Memory B cell (primary cell): ENCODE measurements around the gene KCNAB1.
"Not testable (repeated sequence)": the region's sequence is repeated elsewhere in the genome, so short reads cannot be mapped to it uniquely, and the experiment has no call there.

Source experiments
- ATAC-seq: fragments of 150-1000 bp; cut with Tn5 transposase; 2 replicates; pipeline ENCODE4 v1.10.0; 2021; ENCODE audit warnings: low read depth, mild to moderate bottlenecking, moderate library complexity
- DNase-seq, 2 donors: peaks; one replicate each; pipeline ENCODE4 v3.0.0; 2022; ENCODE audit warnings: low spot score in 2 of 2
- H3K27ac Mint-ChIP-seq: one replicate; pipeline ENCODE4 v1.8.0; 2022; ENCODE audit warnings: mild to moderate bottlenecking, moderate library complexity, mixed read lengths
- H3K27me3 Mint-ChIP-seq: one replicate; pipeline ENCODE4 v1.8.0; 2022; ENCODE audit warnings: mixed read lengths
- H3K36me3 Mint-ChIP-seq: one replicate; pipeline ENCODE4 v1.8.0; 2022; ENCODE audit warnings: mild to moderate bottlenecking, mixed read lengths
- H3K4me1 Mint-ChIP-seq: one replicate; pipeline ENCODE4 v1.8.0; 2022; ENCODE audit warnings: mixed read lengths
- H3K4me3 Mint-ChIP-seq: one replicate; pipeline ENCODE4 v1.8.0; 2022; ENCODE audit warnings: mild to moderate bottlenecking, moderate library complexity, mixed read lengths
- H3K9me3 Mint-ChIP-seq: one replicate; pipeline ENCODE4 v1.8.0; 2022; ENCODE audit warnings: mixed read lengths

KCNAB1 gene

GRCh38 chr3:156260331-156260730 is 140.0 kb downstream of the KCNAB1 start:
- Mint-ChIP-seq H3K27ac (no peak overlapping the region), H3K27me3 (peaks cover 10% of the 10 kb centered on the region)
- ATAC-seq = no peak

GRCh38 chr3:156264771-156265170 is 144.4 kb downstream of the KCNAB1 start:
- DNase-seq (no peak), ATAC-seq (no peak)
- no peaks in the 10 kb centered on the region for H3K36me3 Mint-ChIP-seq
- H3K9me3 Mint-ChIP-seq = no peaks in the 10 kb centered on the region
- no peak overlapping the region for H3K4me3 Mint-ChIP-seq
- H3K27me3 Mint-ChIP-seq = peaks cover 12% of the 10 kb centered on the region
- no peak overlapping the region for H3K27ac Mint-ChIP-seq
- H3K4me1 Mint-ChIP-seq = no peaks in the 10 kb centered on the region

More at GRCh38 chr3:156260331-156260730, 140.0 kb downstream of the KCNAB1 start:
- no peak overlapping the region for H3K4me3 Mint-ChIP-seq
- H3K9me3 Mint-ChIP-seq = no peaks in the 10 kb centered on the region
- H3K36me3 Mint-ChIP-seq = no peaks in the 10 kb centered on the region
- DNase-seq = no peak
- no peaks in the 10 kb centered on the region for H3K4me1 Mint-ChIP-seq

GRCh38 chr3:156271508-156271907 is 151.1 kb downstream of the KCNAB1 start:
- DNase-seq (no peak), ATAC-seq (no peak)
- no peak overlapping the region for H3K27ac Mint-ChIP-seq
- no peaks in the 10 kb centered on the region for H3K4me1 Mint-ChIP-seq
- H3K9me3 Mint-ChIP-seq = peaks cover 7% of the 10 kb centered on the region
- H3K36me3 Mint-ChIP-seq = peaks cover 1% of the 10 kb centered on the region
- peaks cover 10% of the 10 kb centered on the region for H3K27me3 Mint-ChIP-seq
- H3K4me3 Mint-ChIP-seq = no peak overlapping the region

GRCh38 chr3:156271995-156272719 is 151.8 kb downstream of the KCNAB1 start:
- no peak for ATAC-seq
- H3K4me1 Mint-ChIP-seq = no peaks in the 10 kb centered on the region
- DNase-seq = no peak
- H3K27ac Mint-ChIP-seq = no peak overlapping the region
- H3K27me3 Mint-ChIP-seq = peaks cover 11% of the 10 kb centered on the region
- H3K9me3 Mint-ChIP-seq = peaks cover 7% of the 10 kb centered on the region
- no peak overlapping the region for H3K4me3 Mint-ChIP-seq
- H3K36me3 Mint-ChIP-seq = peaks cover 1% of the 10 kb centered on the region

GRCh38 chr3:156273111-156273694 is 152.8 kb downstream of the KCNAB1 start:
- no peak for ATAC-seq
- Mint-ChIP-seq H3K36me3 (peaks cover 1% of the 10 kb centered on the region), H3K27ac (no peak overlapping the region), H3K4me1 (no peaks in the 10 kb centered on the region), H3K9me3 (peaks cover 7% of the 10 kb centered on the region), H3K4me3 (no peak overlapping the region), H3K27me3 (peaks cover 8% of the 10 kb centered on the region)
- DNase-seq = no peak

GRCh38 chr3:156274791-156275190 is 154.4 kb downstream of the KCNAB1 start:
- peaks cover 7% of the 10 kb centered on the region for H3K9me3 Mint-ChIP-seq
- no peak overlapping the region for H3K4me3 Mint-ChIP-seq
- H3K36me3 Mint-ChIP-seq = peaks cover 1% of the 10 kb centered on the region
- ATAC-seq (no peak), DNase-seq (no peak)
- H3K4me1 Mint-ChIP-seq = no peaks in the 10 kb centered on the region
- no peak overlapping the region for H3K27ac Mint-ChIP-seq
- H3K27me3 Mint-ChIP-seq = peaks cover 8% of the 10 kb centered on the region

- H3K9me3 Mint-ChIP-seq, H3K4me3 Mint-ChIP-seq, ATAC-seq, DNase-seq, H3K36me3 Mint-ChIP-seq, H3K27ac Mint-ChIP-seq, H3K4me1 Mint-ChIP-seq: not testable (repeated sequence)
- H3K27me3 Mint-ChIP-seq = peaks cover 13% of the 10 kb centered on the region
Observed at GRCh38 chr3:156284637-156285036, 164.3 kb downstream of the KCNAB1 start.

- Mint-ChIP-seq H3K27ac (no peak overlapping the region), H3K36me3 (no peaks in the 10 kb centered on the region), H3K4me3 (no peak overlapping the region), H3K4me1 (no peaks in the 10 kb centered on the region), H3K9me3 (peaks cover 1% of the 10 kb centered on the region), H3K27me3 (peaks cover 19% of the 10 kb centered on the region)
- ATAC-seq (no peak), DNase-seq (no peak)
Observed at GRCh38 chr3:156285626-156286025, 165.2 kb downstream of the KCNAB1 start.

- H3K9me3 Mint-ChIP-seq = no peaks in the 10 kb centered on the region
- H3K36me3 Mint-ChIP-seq = no peaks in the 10 kb centered on the region
- no peak for ATAC-seq
- H3K4me3 Mint-ChIP-seq = no peak overlapping the region
- H3K4me1 Mint-ChIP-seq = no peaks in the 10 kb centered on the region
- DNase-seq = no peak
- H3K27me3 Mint-ChIP-seq = peaks cover 26% of the 10 kb centered on the region
- H3K27ac Mint-ChIP-seq = no peak overlapping the region
Observed at GRCh38 chr3:156290924-156291271, 170.5 kb downstream of the KCNAB1 start.

- H3K9me3 Mint-ChIP-seq = no peaks in the 10 kb centered on the region
Observed at GRCh38 chr3:156291272-156292123, 171.1 kb downstream of the KCNAB1 start.

GRCh38 chr3:156293566-156293965 is 173.2 kb downstream of the KCNAB1 start:
- no peaks in the 10 kb centered on the region for H3K4me1 Mint-ChIP-seq
- no peaks in the 10 kb centered on the region for H3K9me3 Mint-ChIP-seq
- ATAC-seq (no peak), DNase-seq (no peak)
- no peak overlapping the region for H3K4me3 Mint-ChIP-seq
- H3K27me3 Mint-ChIP-seq = peaks cover 25% of the 10 kb centered on the region
- H3K36me3 Mint-ChIP-seq = no peaks in the 10 kb centered on the region
- no peak overlapping the region for H3K27ac Mint-ChIP-seq

More at GRCh38 chr3:156291272-156292123, 171.1 kb downstream of the KCNAB1 start:
- DNase-seq = peak; percentile 10 to 13
- Mint-ChIP-seq H3K36me3 (no peaks in the 10 kb centered on the region), H3K27me3 (peaks cover 26% of the 10 kb centered on the region), H3K4me1 (no peaks in the 10 kb centered on the region), H3K27ac (no peak overlapping the region), H3K4me3 (peak overlapping the region; percentile 61)
- peak; percentile 87 for ATAC-seq

GRCh38 chr3:156297582-156297981 is 177.2 kb downstream of the KCNAB1 start:
- no peaks in the 10 kb centered on the region for H3K4me1 Mint-ChIP-seq
- peaks cover 13% of the 10 kb centered on the region for H3K27me3 Mint-ChIP-seq
- no peak overlapping the region for H3K4me3 Mint-ChIP-seq
- no peaks in the 10 kb centered on the region for H3K36me3 Mint-ChIP-seq
- no peak overlapping the region for H3K27ac Mint-ChIP-seq
- H3K9me3 Mint-ChIP-seq = no peaks in the 10 kb centered on the region
- DNase-seq (no peak), ATAC-seq (no peak)

GRCh38 chr3:156298014-156298413 is 177.6 kb downstream of the KCNAB1 start:
- Mint-ChIP-seq H3K27me3 (peaks cover 13% of the 10 kb centered on the region), H3K4me1 (no peaks in the 10 kb centered on the region), H3K36me3 (no peaks in the 10 kb centered on the region), H3K9me3 (no peaks in the 10 kb centered on the region), H3K4me3 (no peak overlapping the region), H3K27ac (no peak overlapping the region)
- no peak for DNase-seq
- no peak for ATAC-seq

- H3K27me3 Mint-ChIP-seq = peaks cover 11% of the 10 kb centered on the region
- no peaks in the 10 kb centered on the region for H3K4me1 Mint-ChIP-seq
- ATAC-seq (no peak), DNase-seq (no peak)
- H3K4me3 Mint-ChIP-seq = no peak overlapping the region
- no peaks in the 10 kb centered on the region for H3K9me3 Mint-ChIP-seq
- H3K36me3 Mint-ChIP-seq = no peaks in the 10 kb centered on the region
- H3K27ac Mint-ChIP-seq = no peak overlapping the region
Observed at GRCh38 chr3:156298938-156299337, 178.6 kb downstream of the KCNAB1 start.
